Measurements from ENCODE around the gene MICAL2. TPM values are rescaled to one million over a fixed set of nuclear protein-coding genes. Genes with fewer than 3 reads are reported as not detected.

The MICAL2 gene
- total and polyA plus RNA-seq, 10 of the 15 experiments (the other 5 are each of a cell fraction or from before 2014, with no cell fraction given): 0.90 to 5.6 (median 2.4) TPM

- ChIA-PET SMC1A (ENCODE audit: uncharacterized antibody, unreplicated experiment) (interaction anchor here (0.8 to 2.3 kb wide), 6 partner anchors 9 to 177 kb away, joined by 3 to 12 read pairs (median 4); no protein-coding TSS in a partner anchor), RAD21 (ENCODE audit: unreplicated experiment) (no interaction called here), POLR2A (no interaction called here), CTCF (interaction anchor here (0.6 to 4.7 kb wide), 6 partner anchors 10 to 68 kb away, joined by 3 to 35 read pairs (median 3); no protein-coding TSS in a partner anchor)
- DNase-seq (ENCODE audit: low read depth, low spot score): peak; percentile 65
- H2AFZ ChIP-seq (ENCODE audit: control insufficient read depth, low read depth, low read length): peak overlapping the region; percentile 67
- no peaks in the 10 kb centered on the region for H4K20me1 ChIP-seq (ENCODE audit: control insufficient read depth, insufficient read depth)
- H3K4me2 ChIP-seq (ENCODE audit: control insufficient read depth, insufficient read depth): peak overlapping the region; percentile 35; the same call in 1 of the 2 replicates
- H3K27ac ChIP-seq (ENCODE audit: control insufficient read depth, insufficient read depth): 0 out of 2 replicates have a peak overlapping the region, but pooled peaks have one; percentile 10
- FAIRE-seq: no peak
- peak; percentile 97 for ATAC-seq
- no peaks in the 10 kb centered on the region for H3K27me3 ChIP-seq (replicated peaks in 1 of 2; ENCODE audit: control insufficient read depth in 2 of 2, insufficient read depth in 2 of 2, low read length in 1 of 2)
- no peaks in the 10 kb centered on the region for H3K9me3 ChIP-seq (replicated peaks; ENCODE audit: control insufficient read depth, insufficient read depth, low read length)
- 7% methylated on average over 12 of the region's 12 CpGs for WGBS (ENCODE audit: insufficient coverage, insufficient replicate concordance, low lambda C conversion rate, missing lambda C conversion rate)
- H3K79me2 ChIP-seq (ENCODE audit: control insufficient read depth, insufficient read depth, low read length): no peaks in the 10 kb centered on the region
- H3K4me1 ChIP-seq (ENCODE audit: control insufficient read depth, insufficient read depth, low read length): peaks cover 7% of the 10 kb centered on the region
- no peak overlapping the region for H3K9ac ChIP-seq (ENCODE audit: control insufficient read depth, insufficient read depth, low read length)
- intact Hi-C loops (cut with micrococcal nuclease; ENCODE audit: unreplicated experiment) (no loop called here), in situ Hi-C loops (cut with MboI) (no loop called here)
- no TSS peak for BruUV-seq (replicated peaks)
- H3K36me3 ChIP-seq (ENCODE audit: control insufficient read depth in 2 of 2, insufficient read depth in 2 of 2, low read length in 1 of 2): no peaks in the 10 kb centered on the region
- no peak overlapping the region for H3K4me3 ChIP-seq
- TF ChIP-seq BMI1 (IDR thresholded peaks at IDR 0.05; ENCODE audit: borderline replicate concordance): no peak
- no peak for TF ChIP-seq ZNF274 (IDR thresholded peaks at IDR 0.05; ENCODE audit: insufficient read depth, insufficient read length)
- no peak for TF ChIP-seq MEF2A (IDR thresholded peaks at IDR 0.05; ENCODE audit: insufficient read depth, low read depth, low read length)
- TF ChIP-seq KLF5 (IDR thresholded peaks at IDR 0.05; ENCODE audit: partially characterized antibody): no peak
- TF ChIP-seq BHLHE40 (IDR thresholded peaks at IDR 0.05; ENCODE audit: borderline replicate concordance in 1 of 2, low read depth in 2 of 2, low read length in 1 of 2): peak; percentile 39 to 85; a peak in 2 of 4 replicates
- peak; percentile 36; the same call in 1 of the 2 replicates for TF ChIP-seq POLR2A (IDR thresholded peaks at IDR 0.05; ENCODE audit: low read depth, low read length)
- no peak for TF ChIP-seq EED (IDR thresholded peaks at IDR 0.05; ENCODE audit: low read depth)
- peak; percentile 63 for TF ChIP-seq GABPA (IDR thresholded peaks at IDR 0.05; ENCODE audit: low read depth)
- no peak for TF ChIP-seq MAX (IDR thresholded peaks at IDR 0.05; ENCODE audit: low read depth, low read length)
- TF ChIP-seq MTA3 (IDR thresholded peaks at IDR 0.05; ENCODE audit: borderline replicate concordance, low read length): no peak
- TF ChIP-seq ZNF622 (IDR thresholded peaks at IDR 0.05): no peak
- no peak for TF ChIP-seq RCOR1 (conservative IDR thresholded peaks at IDR 0.05; ENCODE audit: low read depth, low read length)
- TF ChIP-seq SREBF1 (IDR thresholded peaks at IDR 0.05; ENCODE audit: low read length): no peak
- TF ChIP-seq PKNOX1 (IDR thresholded peaks at IDR 0.05): peak; percentile 44
- 0 out of 2 replicates have a peak, but pooled peaks have one; percentile 20 for TF ChIP-seq NR2F1 (conservative IDR thresholded peaks at IDR 0.05)
- no peak for TF ChIP-seq ZNF217 (IDR thresholded peaks at IDR 0.05)
- peak; percentile 56; the same call in 1 of the 2 replicates for TF ChIP-seq CREB1 (IDR thresholded peaks at IDR 0.05; ENCODE audit: low read depth)
- 0 out of 2 replicates have a peak, but pooled peaks have one; percentile 33 for TF ChIP-seq IKZF1 (conservative IDR thresholded peaks at IDR 0.05)
- peak; percentile 66; the same call in 1 of the 2 replicates for TF ChIP-seq ZNF687 (IDR thresholded peaks at IDR 0.05)
- no peak for TF ChIP-seq TCF12 (IDR thresholded peaks at IDR 0.05; ENCODE audit: low read depth, low read length)
- peak in 1 of 2 experiments; percentile 12; a peak in 1 of 4 replicates for TF ChIP-seq IKZF2 (IDR thresholded peaks at IDR 0.05)
- peak; percentile 39; the same call in 1 of the 2 replicates for TF ChIP-seq ATF7 (IDR thresholded peaks at IDR 0.05; ENCODE audit: low read depth)
- peak; percentile 76 for TF ChIP-seq RUNX3 (IDR thresholded peaks at IDR 0.05; ENCODE audit: low read length)
- 0 out of 2 replicates have a peak, but pooled peaks have one; percentile 39 for TF ChIP-seq BCL11A (IDR thresholded peaks at IDR 0.05; ENCODE audit: low read depth, low read length)
These were observed 114.1 kb downstream of the MICAL2 start for GRCh38 chr11:12224537-12224893.
